Activated CD4-positive, CD25-positive, alpha-beta regulatory T cell treated with anti-CD3 and anti-CD28 coated beads, Interleukin-2, amount 50 U/mL, for 24 hours (primary cell): Measurements from ENCODE around the gene TLE3.
"Not testable (repeated sequence)": the region's sequence is repeated elsewhere in the genome, so short reads cannot be mapped to it uniquely, and the experiment has no call there.

Experiments used
- ATAC-seq, 2 donors: fragments of 150-1000 bp; cut with Tn5 transposase; one replicate each; pipeline ENCODE4 v1.10.0; 2021; ENCODE audit warnings: mild to moderate bottlenecking in 1 of 2, moderate library complexity in 1 of 2

The TLE3 gene

GRCh38 chr15:70125605-70126004 is 27.9 kb upstream of the TLE3 start:
- ATAC-seq: peak in 1 of 2 donors; percentile 46

DNA sequence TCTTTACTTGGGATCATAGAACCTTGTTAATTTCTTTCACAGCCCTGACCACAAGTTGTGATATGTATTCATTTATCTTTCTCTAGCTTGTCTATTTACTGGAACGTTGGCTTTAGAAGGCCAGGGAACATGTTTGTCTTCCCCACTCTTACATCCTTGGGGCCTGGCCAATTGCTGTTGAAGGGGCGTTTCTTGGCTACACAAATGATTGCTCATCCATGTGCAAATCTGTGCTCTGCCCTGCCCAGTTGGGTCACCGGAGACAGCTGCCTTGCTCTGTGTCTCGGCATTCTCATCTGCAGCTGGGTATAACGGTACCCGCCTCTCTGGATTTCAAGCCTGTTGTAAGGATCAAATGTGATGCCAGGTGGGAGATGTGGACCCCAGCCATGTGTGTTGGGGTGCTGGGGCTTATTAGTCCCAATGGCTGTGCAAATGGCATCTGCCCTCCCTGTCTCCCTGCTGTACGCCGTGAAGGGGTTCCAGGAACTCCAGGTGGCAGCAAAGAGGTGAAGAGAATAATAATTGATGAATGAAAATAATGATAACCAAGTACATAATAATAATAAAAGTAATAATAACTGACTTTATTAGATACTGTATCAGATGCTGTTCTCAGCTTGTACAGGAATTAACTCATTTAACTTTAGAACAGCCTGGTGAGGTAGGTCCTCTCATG is 24.0 kb upstream of the TLE3 start:
- ATAC-seq: no peak

DNA sequence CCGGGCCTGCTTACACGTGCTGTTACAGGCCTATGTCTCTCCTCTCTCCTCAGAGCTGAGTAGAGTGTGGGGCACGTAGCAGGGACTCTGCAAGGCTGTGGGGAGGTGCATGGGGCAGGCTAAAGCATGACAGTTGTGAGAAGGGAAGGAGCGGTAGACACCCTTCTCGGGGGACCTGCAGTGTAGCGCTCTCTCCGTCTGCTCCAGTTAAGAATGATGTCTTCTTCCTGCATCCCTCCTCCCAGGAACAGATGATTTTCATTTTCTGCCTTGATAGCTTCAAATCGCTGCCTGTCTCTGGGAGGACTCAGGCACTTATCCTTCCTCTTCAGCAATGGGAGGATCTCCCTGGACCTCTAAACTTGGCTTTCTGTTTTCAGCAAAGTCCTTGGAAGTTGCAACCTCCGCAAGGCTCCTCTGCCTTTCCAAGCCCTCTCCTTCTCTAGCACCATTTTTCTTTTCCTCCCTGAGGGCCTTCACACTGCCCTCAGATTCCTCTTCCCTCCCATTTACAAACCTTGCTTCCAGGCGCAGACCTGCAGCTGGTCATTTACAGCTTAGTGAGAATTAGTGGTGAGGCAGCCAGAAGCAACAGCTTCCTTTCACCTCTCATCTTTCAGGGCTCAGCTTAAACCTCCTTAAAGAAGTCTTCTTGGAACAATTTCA is 23.4 kb upstream of the TLE3 start:
- no peak for ATAC-seq

DNA sequence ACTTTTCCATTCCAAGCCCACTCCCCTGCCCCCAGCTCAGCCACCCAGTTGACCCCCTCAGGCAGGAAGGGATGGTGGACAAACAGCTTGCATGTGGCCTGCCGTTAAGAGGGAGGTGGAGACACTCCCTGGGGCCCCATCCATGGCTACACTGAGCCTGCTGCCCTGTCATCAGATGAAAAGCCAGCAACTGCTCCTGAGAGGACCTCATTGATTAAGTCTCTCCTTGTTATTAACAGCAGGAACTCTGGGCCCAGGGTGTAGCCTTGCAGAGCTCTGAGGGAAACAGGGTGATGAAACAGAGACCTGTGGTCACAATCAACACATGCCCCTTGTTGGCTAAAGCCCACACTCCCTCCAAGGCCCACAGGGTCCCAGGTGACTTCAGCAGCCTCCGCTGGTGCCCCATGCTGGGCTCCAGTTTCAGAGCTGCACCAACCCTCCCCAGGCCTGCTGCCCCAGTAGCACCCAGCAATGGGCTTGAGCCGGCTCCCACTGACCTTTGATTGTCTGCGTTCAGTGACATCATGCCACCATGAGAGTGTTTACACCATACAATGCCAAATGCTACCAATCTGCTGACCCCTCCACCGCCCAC is 22.3 kb upstream of the TLE3 start:
- ATAC-seq: no peak

DNA sequence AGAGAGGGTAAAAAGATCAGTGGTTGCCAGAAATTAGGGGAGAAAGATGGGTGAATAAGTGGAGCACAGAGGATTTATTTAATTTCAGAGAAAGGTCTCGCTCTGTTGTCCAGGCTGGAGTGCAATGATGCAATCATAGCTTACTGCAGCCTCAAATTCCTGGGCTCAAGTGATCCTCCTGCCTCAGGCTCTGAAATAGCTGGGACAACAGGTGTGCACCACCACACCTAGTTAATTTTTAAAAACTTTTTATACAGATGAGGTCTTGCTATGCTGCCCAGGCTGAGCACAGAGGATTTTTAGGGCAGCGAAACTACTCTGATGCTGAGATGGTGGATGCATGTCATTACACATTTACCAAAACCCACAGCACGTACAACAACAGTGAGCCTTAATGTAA is 20.9 kb upstream of the TLE3 start:
- no peak for ATAC-seq

DNA sequence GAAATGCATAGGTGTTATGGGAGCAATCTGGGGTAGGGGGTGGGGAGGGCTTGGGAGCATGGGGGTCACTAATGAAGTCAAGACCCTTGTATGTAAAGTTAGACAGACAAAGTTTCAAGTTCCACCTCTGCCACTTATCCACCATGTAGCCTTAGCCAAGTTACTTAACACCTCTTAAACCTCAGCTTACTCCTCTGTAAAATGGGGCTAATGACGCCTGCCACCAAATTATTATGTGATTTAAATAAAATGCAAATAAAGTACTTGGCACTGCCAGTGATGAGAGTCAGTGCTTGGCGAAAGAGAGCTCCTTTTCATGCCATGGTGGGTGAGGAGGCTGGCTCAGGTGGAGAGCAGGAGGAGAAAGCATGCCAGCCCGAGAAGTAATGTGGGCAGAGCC is 18.6 kb upstream of the TLE3 start:
- no peak for ATAC-seq

- no peak for ATAC-seq
Observed at GRCh38 chr15:70114221-70114620, 16.5 kb upstream of the TLE3 start.

GRCh38 chr15:70113304-70113700 is 15.6 kb upstream of the TLE3 start:
- ATAC-seq: no peak

DNA sequence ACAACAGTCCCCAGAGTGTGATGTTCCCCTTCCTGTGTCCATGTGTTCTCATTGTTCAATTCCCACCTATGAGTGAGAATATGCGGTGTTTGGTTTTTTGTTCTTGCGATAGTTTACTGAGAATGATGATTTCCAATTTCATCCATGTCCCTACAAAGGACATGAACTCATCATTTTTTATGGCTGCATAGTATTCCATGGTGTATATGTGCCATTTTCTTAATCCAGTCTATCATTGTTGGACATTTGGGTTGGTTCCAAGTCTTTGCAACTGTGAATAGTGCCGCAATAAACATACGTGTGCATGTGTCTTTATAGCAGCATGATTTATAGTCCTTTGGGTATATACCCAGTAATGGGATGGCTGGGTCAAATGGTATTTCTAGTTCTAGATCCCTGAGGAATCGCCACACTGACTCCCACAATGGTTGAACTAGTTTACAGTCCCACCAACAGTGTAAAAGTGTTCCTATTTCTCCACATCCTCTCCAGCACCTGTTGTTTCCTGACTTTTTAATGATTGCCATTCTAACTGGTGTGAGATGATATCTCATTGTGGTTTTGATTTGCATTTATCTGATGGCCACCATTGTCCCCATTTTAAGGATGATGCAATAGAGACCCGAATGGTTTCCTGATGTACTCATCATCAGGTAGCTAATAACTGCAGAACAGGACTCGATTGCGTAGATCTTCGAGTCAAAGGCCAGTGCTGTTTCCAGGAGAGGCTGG is 15.0 kb upstream of the TLE3 start:
- not testable (repeated sequence) for ATAC-seq

GRCh38 chr15:70112074-70112395 is 14.3 kb upstream of the TLE3 start:
- ATAC-seq: no peak

GRCh38 chr15:70111203-70112073 is 13.7 kb upstream of the TLE3 start:
- ATAC-seq: no peak

- ATAC-seq: no peak
Observed at GRCh38 chr15:70109978-70110377, 12.3 kb upstream of the TLE3 start.

- no peak for ATAC-seq
Observed at GRCh38 chr15:70109531-70109930, 11.8 kb upstream of the TLE3 start.

- ATAC-seq: no peak
Observed at GRCh38 chr15:70103880-70104626, 6.3 kb upstream of the TLE3 start.

GRCh38 chr15:70102827-70103226 is 5.1 kb upstream of the TLE3 start:
- no peak for ATAC-seq

GRCh38 chr15:70101459-70102113 is 3.9 kb upstream of the TLE3 start:
- ATAC-seq: no peak

DNA sequence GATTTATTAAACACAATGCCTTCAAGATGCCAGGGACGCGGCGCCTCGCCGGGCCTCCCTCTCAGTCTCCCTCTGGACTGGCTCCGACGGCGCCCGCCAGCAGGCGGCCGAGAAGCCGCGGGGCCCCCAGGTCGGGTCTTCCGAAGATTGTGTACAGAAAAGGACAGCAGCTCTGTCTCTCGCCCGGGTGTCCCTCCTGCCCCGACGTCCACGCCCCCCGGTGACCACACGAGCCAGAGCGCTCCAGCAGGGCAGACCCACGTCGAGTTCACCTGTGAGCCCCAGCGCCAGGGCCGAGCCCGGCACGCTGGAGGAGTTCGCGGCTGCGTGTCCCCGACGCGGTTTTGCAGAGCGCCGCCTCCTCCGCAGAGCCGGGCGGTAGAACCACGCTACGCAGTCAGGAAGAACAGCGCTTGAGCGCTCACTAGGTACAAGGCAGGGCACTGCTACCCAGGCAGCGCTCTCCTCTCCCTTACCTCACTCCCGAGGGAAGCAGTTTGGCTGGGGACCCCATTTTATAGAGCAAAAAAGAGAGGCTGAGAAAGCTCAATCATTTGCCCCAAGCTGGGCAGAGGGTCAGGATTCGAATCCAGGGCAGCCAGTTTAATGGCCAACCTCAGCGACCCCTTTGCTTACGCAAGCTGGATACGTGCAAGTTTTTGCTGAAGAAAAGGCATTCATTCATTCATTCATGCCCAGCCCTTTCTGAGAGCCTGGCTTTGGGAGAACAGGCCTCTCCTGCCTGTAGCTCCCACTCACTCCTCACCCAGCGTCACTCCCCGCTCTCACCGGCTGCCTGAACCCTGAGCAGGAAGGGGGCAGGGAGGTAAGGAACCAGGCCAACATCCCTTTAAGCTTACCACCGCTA is 3.0 kb upstream of the TLE3 start:
- ATAC-seq: peak; percentile 31 to 36

DNA sequence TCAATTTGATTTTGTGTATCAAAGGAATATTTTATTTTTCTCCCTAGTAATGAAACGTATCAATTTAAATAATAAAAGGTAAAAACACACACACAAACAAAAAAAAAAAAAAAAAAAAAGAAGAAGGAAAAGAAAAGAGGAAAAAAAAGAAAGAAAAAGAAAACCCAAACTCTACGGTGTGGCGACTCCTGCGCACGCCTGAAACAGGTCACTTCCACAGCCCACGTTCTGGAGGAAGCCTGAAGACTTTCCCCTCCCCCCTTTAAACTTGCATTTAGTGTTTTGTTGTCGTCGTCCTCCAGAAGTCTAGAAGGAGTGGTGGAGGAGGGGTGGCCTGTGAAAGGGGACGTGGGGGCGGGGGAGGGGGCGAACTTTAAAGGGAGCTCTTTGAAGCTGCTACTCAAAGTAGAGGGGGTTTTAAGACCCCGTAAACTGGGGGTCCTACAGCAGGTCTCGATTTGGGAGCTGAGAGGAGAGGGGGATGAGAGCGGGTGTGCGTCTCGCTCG is 2.3 kb upstream of the TLE3 start:
- no peak for ATAC-seq

GRCh38 chr15:70099167-70099966 is 1.6 kb upstream of the TLE3 start:
- ATAC-seq: peak; percentile 69 to 72
